GM12873 (cell line): Measurements from ENCODE around the gene DAO.

ENCODE experiments used
- TF ChIP-seq, protein P1 (sequence below): IDR thresholded peaks from 2 replicates; pipeline ENCODE4 v1.5.1; 2012; ENCODE audit warnings: low read depth, mild to moderate bottlenecking, moderate library complexity, low read length, control low read depth; ENCODE audit not compliant: insufficient read depth; ENCODE audit errors: missing control alignments

DAO gene

DNA sequence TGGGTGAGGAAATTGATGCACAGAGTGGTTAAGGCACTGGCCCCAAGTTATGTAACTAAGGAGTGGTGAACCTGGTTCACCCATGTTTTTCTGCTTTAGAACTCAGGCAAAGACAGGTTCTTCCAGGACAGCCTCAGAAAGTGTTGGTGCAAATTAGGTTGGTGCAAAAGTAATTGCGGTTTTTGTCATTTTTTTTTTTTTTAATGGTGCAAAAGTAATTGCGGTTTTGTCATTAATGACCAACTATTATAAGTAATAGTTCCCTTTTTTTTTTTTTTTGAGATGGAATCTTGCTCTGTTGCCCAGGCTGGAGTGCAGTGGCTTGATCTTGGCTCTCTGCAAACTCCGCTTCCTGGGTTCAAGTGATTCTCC, 17.3 kb upstream of the DAO start:
- TF ChIP-seq, protein P1, sequence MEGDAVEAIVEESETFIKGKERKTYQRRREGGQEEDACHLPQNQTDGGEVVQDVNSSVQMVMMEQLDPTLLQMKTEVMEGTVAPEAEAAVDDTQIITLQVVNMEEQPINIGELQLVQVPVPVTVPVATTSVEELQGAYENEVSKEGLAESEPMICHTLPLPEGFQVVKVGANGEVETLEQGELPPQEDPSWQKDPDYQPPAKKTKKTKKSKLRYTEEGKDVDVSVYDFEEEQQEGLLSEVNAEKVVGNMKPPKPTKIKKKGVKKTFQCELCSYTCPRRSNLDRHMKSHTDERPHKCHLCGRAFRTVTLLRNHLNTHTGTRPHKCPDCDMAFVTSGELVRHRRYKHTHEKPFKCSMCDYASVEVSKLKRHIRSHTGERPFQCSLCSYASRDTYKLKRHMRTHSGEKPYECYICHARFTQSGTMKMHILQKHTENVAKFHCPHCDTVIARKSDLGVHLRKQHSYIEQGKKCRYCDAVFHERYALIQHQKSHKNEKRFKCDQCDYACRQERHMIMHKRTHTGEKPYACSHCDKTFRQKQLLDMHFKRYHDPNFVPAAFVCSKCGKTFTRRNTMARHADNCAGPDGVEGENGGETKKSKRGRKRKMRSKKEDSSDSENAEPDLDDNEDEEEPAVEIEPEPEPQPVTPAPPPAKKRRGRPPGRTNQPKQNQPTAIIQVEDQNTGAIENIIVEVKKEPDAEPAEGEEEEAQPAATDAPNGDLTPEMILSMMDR, result no peak

DNA sequence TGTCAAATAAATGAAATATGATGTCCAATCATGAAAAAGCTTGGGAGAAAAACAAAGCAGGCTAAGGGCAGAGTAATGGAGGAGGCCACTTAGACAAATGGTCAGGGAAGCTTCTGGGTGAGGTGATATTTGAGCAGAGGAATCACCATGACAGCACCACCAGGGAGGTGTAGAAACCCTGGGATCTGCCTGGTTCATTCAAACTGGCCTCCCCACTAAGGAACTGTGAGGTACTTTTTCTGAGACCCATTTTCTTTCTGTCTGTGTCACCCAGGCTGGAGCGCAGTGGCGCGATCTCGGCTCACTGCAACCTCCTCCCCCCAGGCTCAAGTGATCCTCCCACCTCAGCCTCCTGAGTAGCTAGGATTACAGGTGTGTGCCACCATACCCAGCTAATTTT, 14.7 kb upstream of the DAO start:
- TF ChIP-seq, protein P1, result no peak

DNA sequence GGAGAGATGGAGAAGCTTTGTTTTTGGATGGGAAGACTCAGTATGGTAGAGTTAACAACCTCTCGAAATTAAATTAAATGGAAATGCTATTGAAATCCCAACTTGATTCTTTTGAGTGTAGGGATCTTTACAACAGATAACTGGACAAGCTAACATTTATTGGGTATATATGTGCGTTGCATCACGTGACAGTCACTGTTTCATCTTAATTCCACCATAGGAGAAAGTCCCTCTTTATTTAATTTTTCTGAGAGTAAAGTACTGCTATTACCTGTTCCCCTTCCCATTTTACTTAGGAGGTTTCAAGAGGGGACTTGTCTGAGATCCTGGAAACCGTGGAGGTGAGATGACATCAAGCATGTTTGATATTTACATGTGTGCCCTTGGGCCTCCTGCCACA, 11.1 kb upstream of the DAO start:
- TF ChIP-seq, protein P1, result no peak

DNA sequence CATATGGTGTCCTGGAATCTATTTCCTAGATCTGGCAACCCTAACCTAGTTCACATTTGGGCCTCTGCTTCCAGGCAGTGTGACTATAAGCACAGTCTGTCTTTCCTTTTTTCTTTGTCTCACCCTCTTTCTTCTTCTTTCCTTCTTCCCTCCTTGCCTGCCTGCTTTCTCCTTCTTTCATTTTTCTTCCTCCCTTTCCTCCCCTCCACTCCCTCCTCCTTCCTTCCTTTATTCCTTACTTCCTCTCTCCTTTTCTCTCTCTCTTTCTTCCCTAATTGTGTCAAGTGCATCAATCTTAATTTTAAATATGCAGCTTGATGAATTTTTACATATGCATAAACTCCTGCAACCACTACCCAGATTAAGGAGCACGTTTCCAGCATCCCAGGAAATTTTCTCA, 4.6 kb upstream of the DAO start:
- TF ChIP-seq, protein P1, result no peak

DNA sequence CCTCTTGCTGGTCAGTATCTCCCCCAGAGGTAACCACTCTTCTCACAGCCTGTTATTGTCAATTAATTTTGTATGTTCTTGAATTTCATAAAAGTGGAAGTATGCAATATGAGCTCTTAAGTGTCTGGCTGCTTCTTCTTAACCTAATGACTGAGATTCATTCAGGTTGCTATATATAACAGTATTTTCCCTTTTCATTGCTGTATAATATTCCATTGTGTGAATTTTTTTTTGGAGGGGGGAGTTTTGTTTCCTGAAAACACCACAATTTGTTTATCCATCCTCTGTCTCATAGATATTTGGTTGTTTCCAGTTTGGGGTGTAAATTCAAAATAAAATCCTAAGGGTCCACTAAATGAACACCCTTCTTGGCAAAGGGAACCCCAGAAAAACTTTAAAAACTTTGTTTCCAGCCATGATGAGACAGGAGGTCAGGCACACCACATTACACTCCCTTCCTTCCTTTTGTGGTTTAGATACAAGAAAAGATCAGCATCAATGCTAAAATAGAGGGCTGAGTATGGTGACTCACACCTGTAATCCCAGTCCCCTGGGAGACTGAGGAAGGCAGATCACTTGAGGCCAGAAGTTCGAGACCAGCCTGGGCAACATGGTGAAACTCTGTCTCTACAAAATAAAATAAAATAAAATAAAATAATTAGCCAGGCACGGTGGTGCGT, 4.1 kb upstream of the DAO start:
- TF ChIP-seq, protein P1, result no peak

DNA sequence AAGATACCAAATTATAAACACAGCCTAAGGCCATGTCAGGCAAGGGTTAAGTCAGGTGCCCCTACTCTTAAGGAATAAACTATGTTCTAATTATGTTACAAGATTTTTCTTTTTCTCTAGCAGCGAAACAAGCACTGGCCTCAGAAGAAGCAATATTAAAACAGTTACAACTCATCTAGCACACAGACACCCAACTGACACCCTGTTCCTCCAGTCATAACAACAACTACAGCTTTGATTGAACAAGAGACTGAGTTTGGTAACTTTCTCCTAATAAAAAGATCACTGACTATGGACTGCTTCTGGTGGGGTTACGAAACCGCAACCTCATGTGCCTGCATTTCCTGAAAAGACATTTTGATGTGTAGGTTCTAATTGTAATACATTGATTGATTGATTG, 3.3 kb upstream of the DAO start:
- TF ChIP-seq, protein P1, result no peak

DNA sequence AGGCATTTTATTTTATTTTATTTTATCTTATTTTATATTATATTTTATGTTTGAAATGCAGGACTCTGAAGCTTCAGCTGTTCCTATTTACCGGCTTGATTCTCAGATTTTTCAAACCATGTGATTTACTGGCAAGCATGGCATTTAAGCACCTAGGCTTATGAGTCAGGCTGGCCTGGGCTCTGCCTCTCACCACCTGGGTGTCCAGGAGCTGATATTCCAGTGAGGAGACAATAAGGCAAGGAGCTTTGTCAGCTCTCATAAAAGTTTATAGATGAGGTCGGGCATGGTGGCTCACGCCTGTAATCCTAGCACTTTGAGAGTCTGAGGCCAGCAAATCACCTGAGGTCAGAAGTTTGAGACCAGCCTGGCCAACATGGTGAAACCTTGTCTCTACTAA, 2.1 kb downstream of the DAO start:
- TF ChIP-seq, protein P1, result no peak
